NCI-H345 (cell line): Measurements from ENCODE around the gene MASTL.

Experiments used
- DNase-seq: peaks from one replicate; lab custom pipeline; 2025; lab: John Stamatoyannopoulos, UW

MASTL gene

GRCh38 chr10:27225642-27226257 is 70.6 kb downstream of the MASTL start:
- no peak for DNase-seq

- no peak for DNase-seq
Observed at GRCh38 chr10:27230022-27230421, 74.9 kb downstream of the MASTL start.

GRCh38 chr10:27235706-27236105 is 80.6 kb downstream of the MASTL start:
- no peak for DNase-seq
